ENCODE results near the gene UTS2.

The UTS2 gene

DNA sequence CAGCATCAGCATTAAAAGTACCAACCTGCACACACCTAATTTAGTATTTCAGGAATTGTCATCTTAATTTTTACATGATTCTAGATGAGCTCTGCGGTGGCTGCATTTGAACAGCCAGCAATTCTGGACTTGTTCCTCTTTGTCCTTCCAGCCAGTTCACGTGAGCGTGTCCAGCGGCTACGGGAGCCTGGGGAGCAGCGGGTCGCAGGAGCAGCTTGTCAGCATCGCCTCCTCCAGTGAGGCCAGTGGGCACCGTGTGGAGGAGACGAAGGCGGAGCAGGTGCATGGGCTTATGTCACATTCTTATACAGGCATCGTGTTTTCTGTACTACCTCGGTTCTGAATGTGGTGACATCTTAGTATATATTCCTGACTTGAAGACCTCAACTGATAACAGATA is 43.1 kb downstream of the UTS2 start:
- no peak for DNase-seq

DNA sequence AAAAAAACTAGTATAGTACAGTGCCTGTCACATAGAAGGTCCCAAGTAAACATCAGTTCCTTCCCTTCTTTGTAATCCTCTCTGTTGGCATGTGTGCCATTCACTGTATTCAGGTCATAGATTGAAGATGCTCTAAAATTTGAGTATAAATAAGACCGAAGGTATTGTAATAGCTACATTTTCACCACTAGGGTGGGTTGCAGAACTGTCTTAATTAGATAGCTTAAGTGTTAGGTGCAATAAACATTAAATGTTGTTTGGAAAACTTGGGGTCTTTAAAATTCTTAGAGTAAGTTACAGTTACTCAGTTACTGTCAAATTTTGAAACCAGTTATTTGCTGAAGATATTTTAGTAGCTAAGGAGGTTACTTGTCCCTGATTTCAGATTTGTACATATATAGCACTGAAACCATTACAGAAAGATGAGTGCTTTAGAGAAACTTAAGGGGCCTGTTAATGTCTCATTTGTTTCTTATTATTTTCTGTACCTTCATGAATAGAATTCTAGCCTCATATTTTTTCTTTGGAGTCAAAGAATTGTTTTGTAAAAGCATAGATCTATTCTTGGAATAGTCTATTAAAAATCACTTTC is 44.5 kb downstream of the UTS2 start:
- no peak for DNase-seq

- DNase-seq = no peak
Observed at GRCh38 chr1:7805460-7805859, 47.4 kb downstream of the UTS2 start.

All from NCI-H1048 (cell line).